ENCODE measurements around the gene MPZL2. TPM values are rescaled to one million over a fixed set of nuclear protein-coding genes. Genes with fewer than 3 reads are reported as not detected.

MPZL2 gene
- total and polyA plus RNA-seq, 2 of the 8 experiments (the other 6 are each of a cell fraction or from before 2014, with no cell fraction given), result 2.4 to 3.2 TPM

DNA sequence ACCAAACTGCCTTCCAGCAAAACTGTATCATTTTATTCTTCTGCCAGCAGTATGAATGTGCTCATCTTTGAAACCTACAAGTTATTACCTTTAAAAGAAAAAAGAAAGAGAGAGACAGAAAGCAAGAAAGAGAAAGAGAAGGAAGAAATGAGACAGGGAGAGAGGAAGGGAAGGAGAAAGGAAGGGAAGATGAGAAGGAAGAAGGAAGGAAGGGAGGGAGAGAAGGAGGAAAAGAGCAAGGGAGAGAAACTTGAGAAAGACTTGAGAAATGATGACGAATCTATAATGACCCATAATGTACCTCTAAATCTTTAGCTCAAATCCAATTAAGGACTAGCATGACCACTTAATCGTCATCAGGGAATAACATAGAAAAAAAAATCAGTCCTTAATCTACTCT, 27.9 kb downstream of the MPZL2 start (continued):
- no peak for TF ChIP-seq JUND (IDR thresholded peaks at IDR 0.05; ENCODE audit: low read length)
- TF ChIP-seq EP300 (IDR thresholded peaks at IDR 0.05; ENCODE audit: borderline replicate concordance in 1 of 2, low read depth in 2 of 2, low read length in 2 of 2), result no peak

All from H1 (cell line).